ENCODE results near the gene IRF2BP1.
"Not testable (repeated sequence)": the region's sequence is repeated elsewhere in the genome, so short reads cannot be mapped to it uniquely, and the experiment has no call there.

The IRF2BP1 gene

GRCh38 chr19:45901912-45902650 lies 16.1 kb upstream of the IRF2BP1 start, which contains the start of gene MYPOP:
Gene MYPOP (minus strand): TSS chr19:45902613. CDS start chr19:45901773, 840 bp downstream.
- DNase-seq (ENCODE audit: low spot score), result no peak

- no peak for DNase-seq (ENCODE audit: low spot score)
These were observed 15.5 kb upstream of the IRF2BP1 start for GRCh38 chr19:45901432-45901911.

- DNase-seq (ENCODE audit: low spot score), result peak; percentile 38
These were observed 14.9 kb upstream of the IRF2BP1 start for GRCh38 chr19:45900738-45901431.

GRCh38 chr19:45899919-45900589 lies 14.1 kb upstream of the IRF2BP1 start:
- DNase-seq (ENCODE audit: low spot score), result no peak

- no peak for DNase-seq (ENCODE audit: low spot score)
These were observed 13.3 kb upstream of the IRF2BP1 start for GRCh38 chr19:45899253-45899652.

- DNase-seq (ENCODE audit: low spot score), result no peak
These were observed 11.4 kb upstream of the IRF2BP1 start for GRCh38 chr19:45897261-45897812.

- DNase-seq (ENCODE audit: low spot score), result not testable (repeated sequence)
These were observed 10.2 kb upstream of the IRF2BP1 start for GRCh38 chr19:45895983-45896599.

- DNase-seq (ENCODE audit: low spot score), result no peak
These were observed 9.6 kb upstream of the IRF2BP1 start for GRCh38 chr19:45895519-45895972.

GRCh38 chr19:45890877-45891276 lies 4.9 kb upstream of the IRF2BP1 start:
- DNase-seq (ENCODE audit: low spot score), result no peak

- DNase-seq (ENCODE audit: low spot score), result peak; percentile 19
These were observed 3.4 kb upstream of the IRF2BP1 start for GRCh38 chr19:45889210-45889885.

- no peak for DNase-seq (ENCODE audit: low spot score)
These were observed 1.3 kb upstream of the IRF2BP1 start for GRCh38 chr19:45887200-45887710.

GRCh38 chr19:45886427-45887199 lies 672 bp upstream of the IRF2BP1 start:
- DNase-seq (ENCODE audit: low spot score), result peak; percentile 94

GRCh38 chr19:45884682-45885555 lies 1.0 kb downstream of the IRF2BP1 start:
- no peak for DNase-seq (ENCODE audit: low spot score)

GRCh38 chr19:45883881-45884681 lies 1.9 kb downstream of the IRF2BP1 start:
- no peak for DNase-seq (ENCODE audit: low spot score)

- DNase-seq (ENCODE audit: low spot score), result no peak
These were observed 2.4 kb downstream of the IRF2BP1 start for GRCh38 chr19:45883586-45883880.

GRCh38 chr19:45882652-45883585 lies 3.0 kb downstream of the IRF2BP1 start:
- peak; percentile 87 for DNase-seq (ENCODE audit: low spot score)

GRCh38 chr19:45881909-45882528 lies 3.9 kb downstream of the IRF2BP1 start:
- DNase-seq (ENCODE audit: low spot score), result no peak
